WTC11 (cell line): ENCODE measurements around the gene NCL.

Experiments
- CREB1 ChIP-seq: sonication (generic); formaldehyde crosslinking; IDR thresholded peaks from 2 replicates; pipeline ENCODE4 v1.8.0; 2023; ENCODE audit warnings: mild to moderate bottlenecking, missing genetic modification reagents
- FOXJ3 ChIP-seq: sonication (generic); formaldehyde crosslinking; IDR thresholded peaks from 2 replicates; pipeline ENCODE4 v1.9.0; 2021; ENCODE audit warnings: missing genetic modification reagents, mild to moderate bottlenecking, borderline replicate concordance
- GTF2I ChIP-seq: fragments of 250-450 bp; sonication (Bioruptor Pico); conservative IDR thresholded peaks from 2 replicates; pipeline ENCODE4 v1.4.0; 2021; ENCODE audit warnings: mild to moderate bottlenecking
- NR3C1 ChIP-seq: sonication (generic); formaldehyde crosslinking; conservative IDR thresholded peaks from 2 replicates; pipeline ENCODE4 v1.8.1; 2023; ENCODE audit warnings: low read depth, mild to moderate bottlenecking, missing genetic modification reagents
- TEAD4 ChIP-seq: sonication (generic); formaldehyde crosslinking; IDR thresholded peaks from 2 replicates; pipeline ENCODE4 v1.8.0; 2022; ENCODE audit warnings: mild to moderate bottlenecking, missing genetic modification reagents
- TF ChIP-seq, protein P1 (sequence below): fragments of 200-600 bp; IDR thresholded peaks from 2 replicates; pipeline ENCODE4 v1.8.0; 2022; ENCODE audit warnings: antibody characterized with exemption
- TF ChIP-seq, protein P2 (sequence below): sonication (generic); formaldehyde crosslinking; IDR thresholded peaks from 2 replicates; pipeline ENCODE4 v1.8.1; 2023; ENCODE audit warnings: mild to moderate bottlenecking, missing genetic modification reagents, moderate library complexity
- TF ChIP-seq, protein P3 (sequence below): sonication (generic); formaldehyde crosslinking; IDR thresholded peaks from 2 replicates; pipeline ENCODE4 v1.8.0; 2022; ENCODE audit warnings: mild to moderate bottlenecking, missing genetic modification reagents
- TF ChIP-seq, protein P4 (sequence below): sonication (generic); formaldehyde crosslinking; IDR thresholded peaks from 2 replicates; pipeline ENCODE4 v1.8.1; 2023; ENCODE audit warnings: mild to moderate bottlenecking, missing genetic modification reagents, borderline replicate concordance
- TF ChIP-seq, protein P5 (sequence below): sonication (generic); formaldehyde crosslinking; IDR thresholded peaks from 2 replicates; pipeline ENCODE4 v1.8.0; 2022; ENCODE audit warnings: mild to moderate bottlenecking, missing genetic modification reagents

DNA sequence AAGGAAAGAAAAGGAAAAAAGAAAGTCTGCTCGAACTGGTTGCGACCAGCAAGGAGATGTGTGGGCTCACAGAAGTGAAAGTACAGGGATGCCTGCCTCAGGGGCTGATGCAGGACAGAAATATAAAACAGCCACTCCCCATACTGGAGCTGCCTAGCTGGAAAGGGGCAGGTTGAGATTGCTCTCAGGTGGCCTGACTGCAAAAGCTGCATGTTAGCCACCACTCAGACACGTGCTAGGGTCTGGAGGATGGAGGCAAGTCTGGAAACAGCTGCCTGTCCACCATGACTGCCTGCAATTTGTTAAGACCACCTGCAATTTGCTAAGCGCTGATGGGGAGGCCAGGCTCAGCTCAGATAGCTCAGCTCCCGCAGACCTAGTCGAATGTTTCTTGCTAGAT, 50.8 kb downstream of the NCL start:
- TF ChIP-seq, protein P1, sequence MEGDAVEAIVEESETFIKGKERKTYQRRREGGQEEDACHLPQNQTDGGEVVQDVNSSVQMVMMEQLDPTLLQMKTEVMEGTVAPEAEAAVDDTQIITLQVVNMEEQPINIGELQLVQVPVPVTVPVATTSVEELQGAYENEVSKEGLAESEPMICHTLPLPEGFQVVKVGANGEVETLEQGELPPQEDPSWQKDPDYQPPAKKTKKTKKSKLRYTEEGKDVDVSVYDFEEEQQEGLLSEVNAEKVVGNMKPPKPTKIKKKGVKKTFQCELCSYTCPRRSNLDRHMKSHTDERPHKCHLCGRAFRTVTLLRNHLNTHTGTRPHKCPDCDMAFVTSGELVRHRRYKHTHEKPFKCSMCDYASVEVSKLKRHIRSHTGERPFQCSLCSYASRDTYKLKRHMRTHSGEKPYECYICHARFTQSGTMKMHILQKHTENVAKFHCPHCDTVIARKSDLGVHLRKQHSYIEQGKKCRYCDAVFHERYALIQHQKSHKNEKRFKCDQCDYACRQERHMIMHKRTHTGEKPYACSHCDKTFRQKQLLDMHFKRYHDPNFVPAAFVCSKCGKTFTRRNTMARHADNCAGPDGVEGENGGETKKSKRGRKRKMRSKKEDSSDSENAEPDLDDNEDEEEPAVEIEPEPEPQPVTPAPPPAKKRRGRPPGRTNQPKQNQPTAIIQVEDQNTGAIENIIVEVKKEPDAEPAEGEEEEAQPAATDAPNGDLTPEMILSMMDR = no peak
- TF ChIP-seq FOXJ3 (no peak), TEAD4 (no peak), CREB1 (CRISPR knock-in tag) (no peak), NR3C1 (no peak), GTF2I (CRISPR knock-in tag) (no peak)
- TF ChIP-seq, protein P2, sequence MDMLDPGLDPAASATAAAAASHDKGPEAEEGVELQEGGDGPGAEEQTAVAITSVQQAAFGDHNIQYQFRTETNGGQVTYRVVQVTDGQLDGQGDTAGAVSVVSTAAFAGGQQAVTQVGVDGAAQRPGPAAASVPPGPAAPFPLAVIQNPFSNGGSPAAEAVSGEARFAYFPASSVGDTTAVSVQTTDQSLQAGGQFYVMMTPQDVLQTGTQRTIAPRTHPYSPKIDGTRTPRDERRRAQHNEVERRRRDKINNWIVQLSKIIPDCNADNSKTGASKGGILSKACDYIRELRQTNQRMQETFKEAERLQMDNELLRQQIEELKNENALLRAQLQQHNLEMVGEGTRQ (CRISPR knock-in tag) = no peak
- TF ChIP-seq, protein P3, sequence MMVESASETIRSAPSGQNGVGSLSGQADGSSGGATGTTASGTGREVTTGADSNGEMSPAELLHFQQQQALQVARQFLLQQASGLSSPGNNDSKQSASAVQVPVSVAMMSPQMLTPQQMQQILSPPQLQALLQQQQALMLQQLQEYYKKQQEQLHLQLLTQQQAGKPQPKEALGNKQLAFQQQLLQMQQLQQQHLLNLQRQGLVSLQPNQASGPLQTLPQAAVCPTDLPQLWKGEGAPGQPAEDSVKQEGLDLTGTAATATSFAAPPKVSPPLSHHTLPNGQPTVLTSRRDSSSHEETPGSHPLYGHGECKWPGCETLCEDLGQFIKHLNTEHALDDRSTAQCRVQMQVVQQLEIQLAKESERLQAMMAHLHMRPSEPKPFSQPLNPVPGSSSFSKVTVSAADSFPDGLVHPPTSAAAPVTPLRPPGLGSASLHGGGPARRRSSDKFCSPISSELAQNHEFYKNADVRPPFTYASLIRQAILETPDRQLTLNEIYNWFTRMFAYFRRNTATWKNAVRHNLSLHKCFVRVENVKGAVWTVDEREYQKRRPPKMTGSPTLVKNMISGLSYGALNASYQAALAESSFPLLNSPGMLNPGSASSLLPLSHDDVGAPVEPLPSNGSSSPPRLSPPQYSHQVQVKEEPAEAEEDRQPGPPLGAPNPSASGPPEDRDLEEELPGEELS (CRISPR knock-in tag) = 0 out of 2 replicates have a peak, but pooled peaks have one; percentile 28
- TF ChIP-seq, protein P4, sequence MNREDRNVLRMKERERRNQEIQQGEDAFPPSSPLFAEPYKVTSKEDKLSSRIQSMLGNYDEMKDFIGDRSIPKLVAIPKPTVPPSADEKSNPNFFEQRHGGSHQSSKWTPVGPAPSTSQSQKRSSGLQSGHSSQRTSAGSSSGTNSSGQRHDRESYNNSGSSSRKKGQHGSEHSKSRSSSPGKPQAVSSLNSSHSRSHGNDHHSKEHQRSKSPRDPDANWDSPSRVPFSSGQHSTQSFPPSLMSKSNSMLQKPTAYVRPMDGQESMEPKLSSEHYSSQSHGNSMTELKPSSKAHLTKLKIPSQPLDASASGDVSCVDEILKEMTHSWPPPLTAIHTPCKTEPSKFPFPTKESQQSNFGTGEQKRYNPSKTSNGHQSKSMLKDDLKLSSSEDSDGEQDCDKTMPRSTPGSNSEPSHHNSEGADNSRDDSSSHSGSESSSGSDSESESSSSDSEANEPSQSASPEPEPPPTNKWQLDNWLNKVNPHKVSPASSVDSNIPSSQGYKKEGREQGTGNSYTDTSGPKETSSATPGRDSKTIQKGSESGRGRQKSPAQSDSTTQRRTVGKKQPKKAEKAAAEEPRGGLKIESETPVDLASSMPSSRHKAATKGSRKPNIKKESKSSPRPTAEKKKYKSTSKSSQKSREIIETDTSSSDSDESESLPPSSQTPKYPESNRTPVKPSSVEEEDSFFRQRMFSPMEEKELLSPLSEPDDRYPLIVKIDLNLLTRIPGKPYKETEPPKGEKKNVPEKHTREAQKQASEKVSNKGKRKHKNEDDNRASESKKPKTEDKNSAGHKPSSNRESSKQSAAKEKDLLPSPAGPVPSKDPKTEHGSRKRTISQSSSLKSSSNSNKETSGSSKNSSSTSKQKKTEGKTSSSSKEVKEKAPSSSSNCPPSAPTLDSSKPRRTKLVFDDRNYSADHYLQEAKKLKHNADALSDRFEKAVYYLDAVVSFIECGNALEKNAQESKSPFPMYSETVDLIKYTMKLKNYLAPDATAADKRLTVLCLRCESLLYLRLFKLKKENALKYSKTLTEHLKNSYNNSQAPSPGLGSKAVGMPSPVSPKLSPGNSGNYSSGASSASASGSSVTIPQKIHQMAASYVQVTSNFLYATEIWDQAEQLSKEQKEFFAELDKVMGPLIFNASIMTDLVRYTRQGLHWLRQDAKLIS = no peak
- TF ChIP-seq, protein P5, sequence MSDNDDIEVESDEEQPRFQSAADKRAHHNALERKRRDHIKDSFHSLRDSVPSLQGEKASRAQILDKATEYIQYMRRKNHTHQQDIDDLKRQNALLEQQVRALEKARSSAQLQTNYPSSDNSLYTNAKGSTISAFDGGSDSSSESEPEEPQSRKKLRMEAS (CRISPR knock-in tag) = peak; percentile 60; the same call in 1 of the 2 replicates
